Stimulated activated CD4-positive, alpha-beta T cell treated with anti-CD3 and anti-CD28 coated beads, Interleukin-1b, Interleukin-23, amount 100 ng/mL, for 24 hours (primary cell): Measurements from ENCODE around the gene SPATA12.
A peak's percentile ranks its signal among the peaks of the same experiment; 100 is the strongest.

Experiments
- DNase-seq, 4 experiments: peaks; one replicate each; pipeline ENCODE4 v3.0.0-alpha.2; 2020; ENCODE audit warnings: low read depth in 4 of 4, low spot score in 1 of 4

Gene SPATA12

GRCh38 chr3:57052662-57053061 is 7.8 kb upstream of the SPATA12 start:
- DNase-seq, result no peak

GRCh38 chr3:57053122-57053521 is 7.3 kb upstream of the SPATA12 start:
- DNase-seq, result no peak

- DNase-seq, result no peak
These were observed 3.1 kb upstream of the SPATA12 start for GRCh38 chr3:57057351-57057750.

GRCh38 chr3:57059411-57059810 is 1.1 kb upstream of the SPATA12 start:
- no peak for DNase-seq

- DNase-seq, result no peak
These were observed 1.1 kb downstream of the SPATA12 start for GRCh38 chr3:57061556-57061955.

GRCh38 chr3:57062101-57062631 is 1.7 kb downstream of the SPATA12 start:
- no peak for DNase-seq

- DNase-seq, result no peak
These were observed 2.6 kb downstream of the SPATA12 start for GRCh38 chr3:57063032-57063431.

GRCh38 chr3:57064001-57064400 is 3.5 kb downstream of the SPATA12 start:
- DNase-seq, result no peak

GRCh38 chr3:57064572-57064971 is 4.1 kb downstream of the SPATA12 start:
- no peak for DNase-seq

- DNase-seq, result no peak
These were observed 5.1 kb downstream of the SPATA12 start for GRCh38 chr3:57065588-57065987.

GRCh38 chr3:57066471-57066870 is 6.0 kb downstream of the SPATA12 start:
- no peak for DNase-seq

GRCh38 chr3:57068437-57069089 is 8.1 kb downstream of the SPATA12 start:
- DNase-seq, result no peak

- no peak for DNase-seq
These were observed 9.0 kb downstream of the SPATA12 start for GRCh38 chr3:57069503-57069902.

GRCh38 chr3:57073628-57074027 is 13.2 kb downstream of the SPATA12 start:
- DNase-seq, result no peak

GRCh38 chr3:57074135-57074534 is 13.7 kb downstream of the SPATA12 start:
- DNase-seq, result no peak

- no peak for DNase-seq
These were observed 16.0 kb downstream of the SPATA12 start for GRCh38 chr3:57076422-57076951.

GRCh38 chr3:57077630-57078343 is 17.3 kb downstream of the SPATA12 start:
- no peak for DNase-seq

GRCh38 chr3:57078344-57078634 is 17.8 kb downstream of the SPATA12 start:
- DNase-seq, result peak in 1 of 4 experiments; percentile 2

GRCh38 chr3:57078635-57079473 is 18.4 kb downstream of the SPATA12 start:
- DNase-seq, result peak in 1 of 4 experiments; percentile 1

- no peak for DNase-seq
These were observed 19.0 kb downstream of the SPATA12 start for GRCh38 chr3:57079474-57079831.

GRCh38 chr3:57080171-57080570 is 19.7 kb downstream of the SPATA12 start:
- no peak for DNase-seq

- DNase-seq, result no peak
These were observed 20.7 kb downstream of the SPATA12 start for GRCh38 chr3:57081173-57081572.
